ENCODE results near the gene FGFR1OP2. TPM values are rescaled to one million over a fixed set of nuclear protein-coding genes. Genes with fewer than 3 reads are reported as not detected.

FGFR1OP2 gene
- total and polyA plus RNA-seq, 8 donors, result 12.3 to 94.2 (median 30.8) TPM

GRCh38 chr12:27006797-27007467, 68.7 kb downstream of the FGFR1OP2 start:
- 77 to 91% (median 89%) methylated on average over 2 of the region's 2 CpGs for WGBS, 5 donors
- no peaks in the 10 kb centered on the region for H3K9me3 ChIP-seq
- peaks cover 0 to 2% (median under 1%) of the 10 kb centered on the region in 4 donors for H3K36me3 ChIP-seq
- no peak overlapping the region for H3K27ac ChIP-seq
- DNase-seq, result no peak
- intact Hi-C loops (cut with DNase I; ENCODE audit: low total_unique reads), result loop anchor here (10.0 kb wide), 1 partner anchor 62 kb away; no protein-coding TSS in a partner anchor
- H3K27me3 ChIP-seq, result no peaks in the 10 kb centered on the region
- H3K4me1 ChIP-seq, result peaks cover 0 to 57% (median 20%) of the 10 kb centered on the region in 4 donors
- TF ChIP-seq POLR2AphosphoS5 (IDR thresholded peaks at IDR 0.05) (no peak), EP300 (IDR thresholded peaks at IDR 0.05) (no peak), CTCF (IDR thresholded peaks at IDR 0.05) (no peak), POLR2A (IDR thresholded peaks at IDR 0.05) (no peak)
- no peak overlapping the region for H3K4me3 ChIP-seq

- Histone ChIP-seq H3K27me3 (no peaks in the 10 kb centered on the region), H3K9me3 (no peaks in the 10 kb centered on the region), H3K27ac (no peak overlapping the region), H3K36me3 (no peaks in the 10 kb centered on the region), H3K4me3 (no peak overlapping the region), H3K4me1 (peaks cover 7 to 69% (median 32%) of the 10 kb centered on the region in 4 donors)
- 71 to 84% (median 78%) methylated on average over 5 of the region's 5 CpGs for WGBS, 5 donors
- intact Hi-C loops (cut with DNase I; ENCODE audit: low total_unique reads), result loop anchor here (10.0 kb wide), 1 partner anchor 63 kb away; no protein-coding TSS in a partner anchor
- DNase-seq, result no peak
- TF ChIP-seq POLR2A (IDR thresholded peaks at IDR 0.05), result no peak
- no peak for TF ChIP-seq EP300 (IDR thresholded peaks at IDR 0.05)
- TF ChIP-seq POLR2AphosphoS5 (IDR thresholded peaks at IDR 0.05), result no peak
- TF ChIP-seq CTCF (IDR thresholded peaks at IDR 0.05), result no peak
Observed at GRCh38 chr12:27008081-27008480, 69.8 kb downstream of the FGFR1OP2 start.

GRCh38 chr12:27009881-27010301, 71.6 kb downstream of the FGFR1OP2 start:
- H3K4me3 ChIP-seq, result no peak overlapping the region
- no peaks in the 10 kb centered on the region for H3K27me3 ChIP-seq
- DNase-seq, result no peak
- intact Hi-C loops (cut with DNase I; ENCODE audit: low total_unique reads), result loop anchor here (10.0 kb wide), 1 partner anchor 65 kb away; no protein-coding TSS in a partner anchor
- no peaks in the 10 kb centered on the region for H3K9me3 ChIP-seq
- peaks cover 14 to 78% (median 37%) of the 10 kb centered on the region in 4 donors for H3K4me1 ChIP-seq
- H3K27ac ChIP-seq, result no peak overlapping the region
- H3K36me3 ChIP-seq, result no peaks in the 10 kb centered on the region
- WGBS, 5 donors, result 4 to 18% (median 9%) methylated on average over 1 of the region's 1 CpG
- TF ChIP-seq POLR2AphosphoS5 (IDR thresholded peaks at IDR 0.05), result no peak
- TF ChIP-seq CTCF (IDR thresholded peaks at IDR 0.05), result no peak
- TF ChIP-seq EP300 (IDR thresholded peaks at IDR 0.05), result no peak
- TF ChIP-seq POLR2A (IDR thresholded peaks at IDR 0.05), result no peak

GRCh38 chr12:27012239-27012981, 74.1 kb downstream of the FGFR1OP2 start:
- H3K4me3 ChIP-seq, result peak overlapping the region in 3 of 4 donors; percentile 86 to 96 (median 93)
- intact Hi-C loops (cut with DNase I; ENCODE audit: low total_unique reads), result no loop called here
- no peaks in the 10 kb centered on the region for H3K9me3 ChIP-seq
- WGBS, 5 donors, result 45 to 70% (median 57%) methylated on average over 14 of the region's 14 CpGs
- H3K36me3 ChIP-seq, result no peaks in the 10 kb centered on the region
- H3K4me1 ChIP-seq, result peaks cover 22 to 78% (median 45%) of the 10 kb centered on the region in 4 donors
- peak overlapping the region; percentile 27 to 96 (median 91) for H3K27ac ChIP-seq
- TF ChIP-seq POLR2AphosphoS5 (IDR thresholded peaks at IDR 0.05), result peak in 1 of 3 donors; percentile 13
- no peak for TF ChIP-seq CTCF (IDR thresholded peaks at IDR 0.05)
- peak in 1 of 2 donors; percentile 26 for DNase-seq
- H3K27me3 ChIP-seq, result no peaks in the 10 kb centered on the region

All from stomach (tissue), 9 donors.